ENCODE data around the gene CUX1.

CUX1 gene

GRCh38 chr7:101957744-101958525 lies 140.5 kb downstream of the CUX1 start:
- DNase-seq (ENCODE audit: low read depth in 3 of 3) = no peak

GRCh38 chr7:101959342-101959741 lies 141.9 kb downstream of the CUX1 start:
- no peak for DNase-seq (ENCODE audit: low read depth in 3 of 3)

- no peak for DNase-seq (ENCODE audit: low read depth in 3 of 3)
These were observed 142.4 kb downstream of the CUX1 start for GRCh38 chr7:101959829-101960228.

- no peak for DNase-seq (ENCODE audit: low read depth in 3 of 3)
These were observed 142.9 kb downstream of the CUX1 start for GRCh38 chr7:101960323-101960722.

GRCh38 chr7:101960985-101961708 lies 143.7 kb downstream of the CUX1 start:
- DNase-seq (ENCODE audit: low read depth in 3 of 3) = no peak

GRCh38 chr7:101961811-101962210 lies 144.4 kb downstream of the CUX1 start:
- DNase-seq (ENCODE audit: low read depth in 3 of 3) = no peak

- no peak for DNase-seq (ENCODE audit: low read depth in 3 of 3)
These were observed 146.3 kb downstream of the CUX1 start for GRCh38 chr7:101963693-101964092.

- no peak for DNase-seq (ENCODE audit: low read depth in 3 of 3)
These were observed 147.4 kb downstream of the CUX1 start for GRCh38 chr7:101964680-101965452.

- DNase-seq (ENCODE audit: low read depth in 3 of 3) = no peak
These were observed 151.5 kb downstream of the CUX1 start for GRCh38 chr7:101968720-101969466.

- DNase-seq (ENCODE audit: low read depth in 3 of 3) = no peak
These were observed 152.7 kb downstream of the CUX1 start for GRCh38 chr7:101969997-101970585.

- no peak for DNase-seq (ENCODE audit: low read depth in 3 of 3)
These were observed 153.4 kb downstream of the CUX1 start for GRCh38 chr7:101970801-101971200.

- DNase-seq (ENCODE audit: low read depth in 3 of 3) = no peak
These were observed 154.0 kb downstream of the CUX1 start for GRCh38 chr7:101971457-101971856.

- DNase-seq (ENCODE audit: low read depth in 3 of 3) = no peak
These were observed 155.2 kb downstream of the CUX1 start for GRCh38 chr7:101972627-101973026.

GRCh38 chr7:101973130-101973529 lies 155.7 kb downstream of the CUX1 start:
- DNase-seq (ENCODE audit: low read depth in 3 of 3) = no peak

GRCh38 chr7:101974393-101974792 lies 157.0 kb downstream of the CUX1 start:
- no peak for DNase-seq (ENCODE audit: low read depth in 3 of 3)

GRCh38 chr7:101975046-101975445 lies 157.6 kb downstream of the CUX1 start:
- no peak for DNase-seq (ENCODE audit: low read depth in 3 of 3)

GRCh38 chr7:101976411-101976810 lies 159.0 kb downstream of the CUX1 start:
- DNase-seq (ENCODE audit: low read depth in 3 of 3) = no peak

- no peak for DNase-seq (ENCODE audit: low read depth in 3 of 3)
These were observed 159.8 kb downstream of the CUX1 start for GRCh38 chr7:101977249-101977648.

GRCh38 chr7:101978683-101979082 lies 161.3 kb downstream of the CUX1 start:
- no peak for DNase-seq (ENCODE audit: low read depth in 3 of 3)

GRCh38 chr7:101983147-101983811 lies 165.9 kb downstream of the CUX1 start:
- DNase-seq (ENCODE audit: low read depth in 3 of 3) = no peak

Data from stimulated activated CD4-positive, alpha-beta T cell treated with anti-CD3 and anti-CD28 coated beads, TNF-alpha, amount 100 ng/mL, for 48 hours (primary cell).